Tongue (tissue), 2 donors: Measurements from ENCODE around the gene DNAJC11. TPM values are rescaled to one million over a fixed set of nuclear protein-coding genes. Genes with fewer than 3 reads are reported as not detected.
"Not testable (repeated sequence)": the region's sequence is repeated elsewhere in the genome, so short reads cannot be mapped to it uniquely, and the experiment has no call there.

ENCODE experiments used
- DNase-seq: peaks from one replicate; pipeline ENCODE4 v3.0.0-alpha.2; 2015
- total RNA-seq: library from RNA; depleted of rRNA; stranded (reverse); fragments of >200 nt; gene quantifications from one replicate; pipeline ENCODE4 v1.2.3, GENCODE V29; 2014

DNAJC11 gene
- total RNA-seq, 1 donor from 2014 or later = 35.4 TPM

DNA sequence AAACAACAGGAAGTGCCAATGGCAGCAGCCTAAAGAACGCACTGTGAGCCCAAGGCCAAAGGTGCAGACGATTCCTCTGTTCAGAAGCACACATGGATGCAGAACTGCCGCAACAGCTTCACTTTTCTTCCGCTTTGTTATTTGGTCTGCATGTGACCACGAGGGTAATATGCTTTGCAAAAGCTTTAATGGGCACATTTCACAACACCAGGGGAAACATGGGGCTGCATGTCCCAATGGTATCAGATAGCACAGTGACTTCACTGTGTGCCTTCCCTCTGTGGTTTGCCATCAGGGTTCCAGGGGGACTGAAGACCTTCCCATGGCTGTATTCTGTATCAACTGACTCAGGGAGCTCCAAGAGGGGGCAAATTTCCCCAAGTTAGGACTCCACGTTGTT is 48.6 kb downstream of the DNAJC11 start:
- DNase-seq = no peak

- no peak for DNase-seq
Observed at GRCh38 chr1:6651909-6652308, 49.7 kb downstream of the DNAJC11 start.

- no peak for DNase-seq
Observed at GRCh38 chr1:6648556-6648955, 53.1 kb downstream of the DNAJC11 start.

- peak; percentile 75 for DNase-seq
Observed at GRCh38 chr1:6646499-6647148, 55.0 kb downstream of the DNAJC11 start.

- no peak for DNase-seq
Observed at GRCh38 chr1:6645018-6645417, 56.6 kb downstream of the DNAJC11 start.

DNA sequence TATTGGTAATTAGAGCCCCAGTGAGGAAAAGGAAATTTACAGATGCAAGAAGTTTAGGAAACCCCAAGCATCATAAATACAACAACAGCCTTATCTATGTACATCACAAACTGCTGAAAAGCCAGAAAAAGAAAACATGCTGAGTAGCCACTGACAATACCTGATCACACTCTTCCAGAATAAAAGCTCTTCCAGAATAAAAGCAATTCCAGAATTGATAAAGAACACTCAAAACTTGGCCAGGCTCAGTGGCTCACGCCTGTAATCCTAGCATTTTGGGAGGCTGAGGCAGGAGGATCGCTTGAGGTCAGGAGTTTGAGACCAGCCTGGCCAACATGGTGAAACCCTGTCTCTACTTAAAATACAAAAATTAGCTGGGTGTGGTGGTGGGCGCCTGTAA is 60.7 kb downstream of the DNAJC11 start:
- DNase-seq = not testable (repeated sequence)

GRCh38 chr1:6638226-6638625 is 63.4 kb downstream of the DNAJC11 start:
- DNase-seq = peak; percentile 93

GRCh38 chr1:6637770-6638169 is 63.8 kb downstream of the DNAJC11 start:
- no peak for DNase-seq

- not testable (repeated sequence) for DNase-seq
Observed at GRCh38 chr1:6636778-6637177, 64.8 kb downstream of the DNAJC11 start.

- no peak for DNase-seq
Observed at GRCh38 chr1:6635910-6636760, 65.5 kb downstream of the DNAJC11 start.

DNA sequence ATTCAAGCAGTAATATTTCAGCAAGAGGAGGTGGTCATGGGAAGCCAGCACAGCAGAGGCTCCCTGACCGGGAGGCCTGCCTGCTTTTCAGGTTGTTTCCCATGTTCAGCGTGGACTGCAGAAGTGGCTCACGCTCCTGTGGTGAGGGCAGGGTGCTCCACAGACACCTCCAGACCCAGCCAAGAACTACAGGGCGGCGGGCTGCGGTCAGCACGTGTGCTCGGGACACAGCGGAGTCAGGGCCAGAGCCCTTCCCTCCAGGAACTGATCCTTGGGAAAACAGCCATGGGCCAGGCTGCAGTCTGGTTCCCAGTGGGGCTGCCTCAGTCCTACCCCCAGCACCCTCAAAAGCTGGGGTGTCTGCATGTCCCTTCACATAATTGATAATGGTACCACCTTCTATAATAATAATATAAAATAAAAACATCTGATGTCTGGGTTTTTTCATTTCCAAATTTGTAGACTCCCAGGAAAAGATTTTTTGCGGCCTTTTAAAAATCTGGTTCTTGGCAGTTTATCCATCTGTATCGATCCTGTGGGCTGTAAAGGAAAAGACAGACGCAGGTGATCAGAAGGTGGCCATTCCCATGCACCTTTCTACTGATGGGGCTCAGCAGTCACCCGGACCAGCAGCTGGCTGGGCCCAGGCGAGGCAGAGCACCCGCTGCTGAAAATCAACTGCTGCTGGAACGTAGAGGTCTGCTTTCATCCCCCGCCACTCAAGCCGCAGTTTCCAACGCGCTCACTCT is 66.3 kb downstream of the DNAJC11 start:
- DNase-seq = no peak

DNA sequence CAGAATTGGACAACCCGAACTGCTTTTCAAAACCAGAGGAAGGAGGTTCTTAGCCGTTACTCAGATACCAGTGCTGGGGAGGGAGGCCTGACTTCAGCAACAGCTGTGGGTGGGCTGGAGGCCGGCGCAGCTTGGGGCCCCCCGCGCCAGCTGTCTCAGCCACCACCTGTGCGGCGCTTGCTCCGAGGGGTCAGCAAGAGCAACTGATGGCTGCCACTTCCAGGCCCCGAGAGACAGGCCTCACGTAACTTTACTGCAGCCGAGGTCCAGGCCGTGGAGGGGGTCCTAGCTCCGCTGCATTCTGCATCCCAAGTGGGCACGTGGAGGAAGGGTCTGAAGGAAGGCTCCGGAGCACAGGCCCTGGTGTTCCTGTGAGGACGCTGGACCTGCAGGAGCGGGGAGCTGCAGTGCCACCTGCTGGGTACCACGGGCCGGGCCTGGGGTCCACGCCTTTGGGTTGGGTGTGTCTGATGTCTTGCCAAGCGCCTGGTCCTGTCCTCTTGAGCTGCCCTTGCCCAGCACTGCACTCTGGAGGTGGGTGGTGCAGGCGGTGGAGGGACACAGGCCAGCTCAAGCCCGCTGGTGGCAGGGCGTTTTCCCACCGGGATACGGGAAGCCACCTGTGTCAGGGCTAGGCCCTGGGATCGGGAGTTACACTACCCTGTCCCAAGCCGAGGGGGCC is 67.1 kb downstream of the DNAJC11 start:
- peak; percentile 77 for DNase-seq

DNA sequence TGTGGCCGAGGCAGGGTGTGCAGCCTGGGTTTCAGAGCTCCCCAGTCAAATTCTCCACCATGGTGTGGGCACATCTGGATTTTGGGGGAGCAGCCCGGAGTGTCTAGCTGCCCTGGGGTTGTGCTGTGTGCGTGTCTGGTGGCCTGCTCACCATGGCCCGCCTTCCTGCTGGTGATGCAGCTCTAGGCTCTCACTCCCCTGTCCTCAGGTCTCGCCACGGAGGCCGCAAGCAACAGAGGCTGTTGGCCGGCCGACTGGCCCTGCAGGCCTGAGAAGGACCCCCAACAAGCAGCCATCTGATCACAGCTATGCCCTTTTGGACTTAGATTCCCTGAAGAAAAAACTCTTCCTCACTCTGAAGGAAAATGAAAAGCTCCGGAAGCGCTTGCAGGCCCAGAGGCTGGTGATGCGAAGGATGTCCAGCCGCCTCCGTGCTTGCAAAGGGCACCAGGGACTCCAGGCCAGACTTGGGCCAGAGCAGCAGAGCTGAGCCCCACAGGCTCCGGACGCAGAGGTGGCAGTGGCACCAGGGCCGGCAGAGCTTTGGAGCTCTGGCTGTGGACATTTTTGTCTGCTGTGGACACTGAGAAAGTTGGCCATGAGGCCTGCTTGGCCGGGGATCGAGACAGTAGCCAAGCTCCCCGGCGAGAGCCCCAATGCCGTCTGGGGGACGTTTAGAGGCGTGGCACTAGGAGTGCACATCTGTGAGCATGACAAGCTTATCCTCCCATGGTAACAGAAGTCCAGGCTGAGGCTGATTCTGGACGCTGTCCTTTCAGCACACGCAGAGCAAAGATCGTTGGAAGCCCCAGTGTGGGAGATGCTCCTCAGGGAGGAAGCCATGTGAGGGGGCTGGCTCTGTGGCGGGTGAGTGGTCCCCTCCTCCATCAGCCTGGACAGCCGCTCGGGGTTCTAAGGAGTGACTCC is 68.8 kb downstream of the DNAJC11 start:
- DNase-seq = no peak

- DNase-seq = no peak
Observed at GRCh38 chr1:6631058-6631457, 70.6 kb downstream of the DNAJC11 start.

- DNase-seq = no peak
Observed at GRCh38 chr1:6630027-6630426, 71.6 kb downstream of the DNAJC11 start.

GRCh38 chr1:6628971-6629479 is 72.6 kb downstream of the DNAJC11 start:
- no peak for DNase-seq

GRCh38 chr1:6627841-6628545 is 73.6 kb downstream of the DNAJC11 start:
- peak; percentile 82 for DNase-seq

DNA sequence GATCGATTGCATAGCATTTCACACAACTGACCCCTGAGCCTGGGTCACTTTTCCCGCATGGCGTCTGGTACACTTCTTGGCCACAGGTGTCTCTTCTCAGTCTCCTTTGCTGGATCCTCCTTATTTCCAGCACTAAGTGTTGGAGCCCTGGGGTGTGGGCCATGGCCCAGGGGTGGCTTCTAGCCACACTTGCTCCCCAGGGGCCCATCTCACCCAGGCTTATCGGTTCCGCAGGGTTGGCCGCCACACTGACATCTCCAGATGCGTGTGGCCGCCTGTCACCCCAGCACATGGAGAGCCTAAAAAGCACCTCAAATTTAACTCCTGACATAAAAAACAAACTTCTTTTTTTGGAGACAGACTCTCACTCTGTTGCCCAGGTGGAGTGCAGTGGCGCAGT is 74.6 kb downstream of the DNAJC11 start:
- DNase-seq = no peak

GRCh38 chr1:6625584-6626149 is 75.9 kb downstream of the DNAJC11 start:
- DNase-seq = peak; percentile 38
